Heart right ventricle (tissue), 16 donors: ENCODE results near the gene LRMDA. TPM values are rescaled to one million over a fixed set of nuclear protein-coding genes. Genes with fewer than 3 reads are reported as not detected.

Experiments
- ATAC-seq, 8 donors: fragments of 200-7000 bp; cut with Tn5 transposase; one replicate each; pipeline ENCODE4 v1.9.1; 2020; ENCODE audit warnings: mild to moderate bottlenecking in 8 of 8, moderate library complexity in 8 of 8, moderate number of reproducible peaks in 1 of 8
- DNase-seq, 2 donors: peaks; one replicate each; pipeline ENCODE4 v3.0.0-alpha.2; 2020
- H3K27ac ChIP-seq, 10 donors: fragments of 200-600 bp; sonication (generic) in 2 of 10; one replicate each; pipeline versions ENCODE4 v1.5.0 to v1.8.0; 2020 to 2022; ENCODE audit warnings: mild to moderate bottlenecking in 3 of 10
- H3K27me3 ChIP-seq, 7 donors: fragments of 200-600 bp; one replicate each; pipeline ENCODE4 v1.8.0; 2021 to 2022; ENCODE audit warnings: mild to moderate bottlenecking in 2 of 7
- H3K36me3 ChIP-seq, 9 donors: fragments of 200-600 bp; sonication (generic) in 1 of 9; one replicate each; pipeline versions ENCODE4 v1.5.0 to v1.8.0; 2020 to 2022; ENCODE audit warnings: mild to moderate bottlenecking in 2 of 9
- H3K4me1 ChIP-seq, 9 donors: fragments of 200-600 bp; sonication (generic) in 1 of 9; one replicate each; pipeline versions ENCODE4 v1.5.0 to v1.8.0; 2020 to 2022; ENCODE audit warnings: mild to moderate bottlenecking in 4 of 9
- H3K4me3 ChIP-seq, 10 donors: fragments of 200-600 bp; sonication (generic) in 2 of 10; one replicate each; pipeline versions ENCODE4 v1.5.0 to v1.8.0; 2020 to 2022; ENCODE audit warnings: mild to moderate bottlenecking in 7 of 10, moderate library complexity in 2 of 10
- H3K9me3 ChIP-seq, 11 donors: fragments of 200-600 bp in 10 of 11; sonication (generic) in 2 of 11; one replicate each; pipeline versions ENCODE4 v1.5.0 to v1.8.0; 2013 to 2022; ENCODE audit warnings: mild to moderate bottlenecking in 2 of 11, control low read depth in 1 of 11, moderate library complexity in 1 of 11
- CTCF ChIP-seq, 9 donors: fragments of 200-600 bp; sonication (generic) in 2 of 9; IDR thresholded peaks; one replicate each; pipeline versions ENCODE4 v1.5.0 to v1.8.0; 2021 to 2022; ENCODE audit warnings: antibody characterized with exemption in 9 of 9, mild to moderate bottlenecking in 5 of 9, moderate library complexity in 1 of 9
- WGBS, 2 donors: extraction: QIAGEN DNeasy Blood & Tissue Kit; methylation state at CpG; one replicate each; pipeline ENCODE4 v1.1.7; 2013; ENCODE audit warnings: inconsistent platforms in 1 of 2; 5-methylcytosine and 5-hydroxymethylcytosine counted together
- intact Hi-C, 10 donors: fragments of 100-400 bp; cut with DNase I; formaldehyde crosslinking; loops; one replicate each; pipeline versions ENCODE4 v1.11.1 to v1.14.2; 2022
- polyA plus RNA-seq, 2 donors: library from polyadenylated mRNA; stranded (reverse); fragments of 200-250 nt; gene quantifications; one replicate each; pipeline ENCODE4 v1.2.3, GENCODE V29; 2013
- total RNA-seq, 10 donors: library from RNA; stranded (reverse); fragmentation: NEBNext Ultra II Directional in 3 of 10; extraction: Animal tissue kit (Norgen Biotek cat#: 25700) in 3 of 10; gene quantifications; one replicate each; pipeline versions ENCODE4 v1.2.1 to v1.2.4, GENCODE V29; 2021 to 2023
- donor health status: Arrhythmogenic right ventricular cardiomyopathy.
- donor health status: ischemic (EF 13 %, LVEDD 7.1; RV severe dilation, severe dysfunction).
- donor health status: healthy with polysubstance abuse.
- donor health status: DM: no; HTN: yes; CAD: no.
- donor health status: DM: no; HTN: no; CAD: no.
- donor health status: ischemic (EF 25% LVEDD 6.9; RV normal size, moderate dysfunction).
- donor health status: ischemic (EF 25% LVEDD 5.7; RV mildly dilated, moderate dysfunction).
- donor health status: healthy.
- donor health status: DM: yes; HTN: yes; CAD: no.
- donor health status: Ischemic cardiomyopathy.
- donor health status: ischemic (EF 35%, LVEDD 5.7; RV mildly dilated, moderate dysfunction).
- donor health status: nonischemic (EF 11% LVEDD 7.7; RV severe dilation, severe dysfunction).
- donor health status: DM: yes; HTN: yes; CAD: no.
- donor health status: PGD.
- donor health status: ischemic (EF 29% LVEDD 5.4; RV normal size, mild dysfunction).
- donor health status: nonischemic (EF 23%, LVEDD 6.1; RV moderate dilation, normal function).

Gene LRMDA
- total and polyA plus RNA-seq, 12 donors: 4.0 to 59.8 (median 12.7) TPM

GRCh38 chr10:76029782-76030181, 598.4 kb downstream of the LRMDA start:
- Histone ChIP-seq H3K4me1 (peaks cover 0 to 14% (median 0%) of the 10 kb centered on the region in 9 donors), H3K4me3 (no peak overlapping the region), H3K9me3 (no peaks in the 10 kb centered on the region), H3K36me3 (no peaks in the 10 kb centered on the region), H3K27me3 (no peaks in the 10 kb centered on the region), H3K27ac (no peak overlapping the region)
- ATAC-seq (no peak), DNase-seq (no peak)
- 98 to 99% methylated on average over 4 of the region's 4 CpGs for WGBS, 2 donors
- no peak for TF ChIP-seq CTCF (IDR thresholded peaks at IDR 0.05)
- intact Hi-C loops: loop anchor here in 4 of 10 donors (10.0 kb wide), 4 partner anchors 275 to 1165 kb away; no protein-coding TSS in a partner anchor

GRCh38 chr10:76031099-76031498, 599.7 kb downstream of the LRMDA start:
- Histone ChIP-seq H3K36me3 (no peaks in the 10 kb centered on the region), H3K4me3 (no peak overlapping the region), H3K9me3 (no peaks in the 10 kb centered on the region), H3K4me1 (peaks cover 0 to 25% (median 9%) of the 10 kb centered on the region in 9 donors), H3K27ac (no peak overlapping the region), H3K27me3 (no peaks in the 10 kb centered on the region)
- no peak for DNase-seq
- WGBS, 2 donors: 90 to 97% methylated on average over 2 of the region's 2 CpGs
- no peak for TF ChIP-seq CTCF (IDR thresholded peaks at IDR 0.05)
- no peak for ATAC-seq
- intact Hi-C loops: loop anchor here in 4 of 10 donors (10.0 kb wide), 4 partner anchors 274 to 1166 kb away; no protein-coding TSS in a partner anchor

GRCh38 chr10:76031769-76032699, 600.6 kb downstream of the LRMDA start:
- Histone ChIP-seq H3K27me3 (no peaks in the 10 kb centered on the region), H3K4me3 (no peak overlapping the region), H3K4me1 (peaks cover 0 to 25% (median 9%) of the 10 kb centered on the region in 9 donors), H3K27ac (no peak overlapping the region), H3K36me3 (no peaks in the 10 kb centered on the region), H3K9me3 (no peaks in the 10 kb centered on the region)
- intact Hi-C loops: loop anchor here in 4 of 10 donors (10.0 kb wide), 4 partner anchors 273 to 1167 kb away; no protein-coding TSS in a partner anchor
- no peak for ATAC-seq
- DNase-seq: no peak
- TF ChIP-seq CTCF (IDR thresholded peaks at IDR 0.05): no peak
- 92 to 93% methylated on average over 14 of the region's 14 CpGs for WGBS, 2 donors

GRCh38 chr10:76032700-76033039, 601.2 kb downstream of the LRMDA start:
- H3K9me3 ChIP-seq: no peaks in the 10 kb centered on the region
- intact Hi-C loops: loop anchor here in 4 of 10 donors (10.0 kb wide), 4 partner anchors 272 to 1168 kb away; no protein-coding TSS in a partner anchor

More at GRCh38 chr10:76032700-76033039, 601.2 kb downstream of the LRMDA start:
- Histone ChIP-seq H3K4me3 (no peak overlapping the region), H3K36me3 (no peaks in the 10 kb centered on the region), H3K4me1 (peaks cover 0 to 25% (median 9%) of the 10 kb centered on the region in 9 donors), H3K27me3 (no peaks in the 10 kb centered on the region), H3K27ac (no peak overlapping the region)
- no peak for DNase-seq
- ATAC-seq: no peak
- WGBS, 2 donors: 83 to 91% methylated on average over 3 of the region's 3 CpGs
- TF ChIP-seq CTCF (IDR thresholded peaks at IDR 0.05): no peak
